GM23338 (cell line): ENCODE results near the gene BBOX1. TPM values are rescaled to one million over a fixed set of nuclear protein-coding genes. Genes with fewer than 3 reads are reported as not detected.

Experiments
- ATAC-seq: fragments of 200-7000 bp; cut with Tn5 transposase; 3 replicates; pipeline ENCODE4 v1.9.1; 2020
- DNase-seq: peaks from one replicate; pipeline ENCODE4 v3.0.0-alpha.2; 2015; ENCODE audit warnings: low spot score
- H2AFZ ChIP-seq: fragments of 200-600 bp; sonication (generic); 2 replicates; pipeline ENCODE4 v1.8.0; 2016; ENCODE audit warnings: antibody characterized with exemption, mild to moderate bottlenecking, moderate library complexity
- H3F3A ChIP-seq: fragments of 200-600 bp; sonication (generic); replicated peaks from 2 replicates; pipeline ENCODE4 v1.8.0; 2017; ENCODE audit warnings: antibody characterized with exemption, mixed run types, low read depth
- H3K27ac ChIP-seq: fragments of 200-600 bp; sonication (generic); 2 replicates; pipeline ENCODE4 v1.6.1; 2016; ENCODE audit warnings: low read depth
- H3K27me3 ChIP-seq: fragments of 200-600 bp; sonication (generic); 2 replicates; pipeline ENCODE4 v1.8.0; 2016; ENCODE audit warnings: mild to moderate bottlenecking, mixed run types, moderate library complexity; ENCODE audit not compliant: insufficient read depth
- H3K36me3 ChIP-seq: fragments of 200-600 bp; sonication (generic); 2 replicates; pipeline ENCODE4 v1.8.0; 2016; ENCODE audit warnings: mild to moderate bottlenecking; ENCODE audit not compliant: insufficient read depth
- H3K4me1 ChIP-seq: fragments of 200-600 bp; sonication (generic); 2 replicates; pipeline ENCODE4 v1.8.0; 2016; ENCODE audit warnings: mild to moderate bottlenecking, moderate library complexity; ENCODE audit not compliant: insufficient read depth
- H3K4me2 ChIP-seq: fragments of 200-600 bp; sonication (generic); 2 replicates; pipeline ENCODE4 v1.7.1; 2017; ENCODE audit warnings: mixed run types
- H3K4me3 ChIP-seq: fragments of 200-600 bp; sonication (generic); 2 replicates; pipeline ENCODE4 v1.6.1; 2016; ENCODE audit warnings: mixed run types
- H3K79me2 ChIP-seq: fragments of 200-600 bp; sonication (generic); replicated peaks from 2 replicates; pipeline ENCODE4 v1.8.0; 2017; ENCODE audit warnings: mild to moderate bottlenecking; ENCODE audit not compliant: insufficient read depth
- H3K9me2 ChIP-seq: fragments of 200-600 bp; sonication (generic); 2 replicates; pipeline ENCODE4 v1.8.0; 2017; ENCODE audit not compliant: insufficient read depth
- H4K20me1 ChIP-seq: fragments of 200-600 bp; sonication (generic); replicated peaks from 2 replicates; pipeline ENCODE4 v1.8.0; 2017; ENCODE audit warnings: mild to moderate bottlenecking; ENCODE audit not compliant: insufficient read depth
- H3K27ac Mint-ChIP-seq: 2 replicates; pipeline ENCODE4 v1.8.0; 2020; ENCODE audit warnings: inconsistent platforms, mild to moderate bottlenecking, moderate library complexity, mixed read lengths
- H3K27me3 Mint-ChIP-seq: 3 replicates; pipeline ENCODE4 v1.8.0; 2022; ENCODE audit warnings: low read depth, mild to moderate bottlenecking, moderate library complexity, mixed read lengths, inconsistent platforms; ENCODE audit not compliant: insufficient read depth, poor library complexity
- H3K36me3 Mint-ChIP-seq: 3 replicates; pipeline ENCODE4 v1.8.0; 2021; ENCODE audit warnings: low read depth, mild to moderate bottlenecking, inconsistent platforms, moderate library complexity, mixed read lengths
- H3K4me1 Mint-ChIP-seq: 3 replicates; pipeline ENCODE4 v1.8.0; 2020; ENCODE audit warnings: mild to moderate bottlenecking, inconsistent platforms, mixed read lengths
- H3K4me3 Mint-ChIP-seq: 3 replicates; pipeline ENCODE4 v1.8.0; 2021; ENCODE audit warnings: moderate library complexity, mild to moderate bottlenecking, inconsistent platforms, mixed read lengths
- H3K9me3 Mint-ChIP-seq: 3 replicates; pipeline ENCODE4 v1.8.0; 2020; ENCODE audit warnings: moderate library complexity, mild to moderate bottlenecking, inconsistent platforms, mixed read lengths
- CREB1 ChIP-seq: fragments of 250-450 bp; sonication (Bioruptor Pico); IDR thresholded peaks from 2 replicates; pipeline ENCODE4 v1.5.0; 2020; ENCODE audit warnings: low read depth, mild to moderate bottlenecking, moderate library complexity
- CTCF ChIP-seq, 2 experiments: fragments of 200-600 bp in 1 of 2; sonication (generic) in 1 of 2; conservative IDR thresholded peaks; 2 replicates each; pipeline versions ENCODE4 v1.5.1 to v1.6.1; 2016 to 2017; ENCODE audit warnings: antibody characterized with exemption in 2 of 2, low read depth in 2 of 2, mild to moderate bottlenecking in 2 of 2, moderate library complexity in 1 of 2
- ETS1 ChIP-seq: IDR thresholded peaks from 2 replicates; pipeline ENCODE4 v1.6.1; 2016; ENCODE audit warnings: antibody characterized with exemption
- EZH2 ChIP-seq: fragments of 200-600 bp; sonication (generic); IDR thresholded peaks from one replicate; pipeline ENCODE4 v1.8.0; 2017; ENCODE audit warnings: antibody characterized with exemption, mild to moderate bottlenecking, low read depth; ENCODE audit not compliant: unreplicated experiment
- EZH2phosphoT487 ChIP-seq: fragments of 200-600 bp; sonication (generic); IDR thresholded peaks from one replicate; pipeline ENCODE4 v1.8.1; 2018; ENCODE audit warnings: antibody characterized with exemption; ENCODE audit not compliant: unreplicated experiment
- JUNB ChIP-seq: IDR thresholded peaks from one replicate; pipeline ENCODE4 v1.6.1; 2016; ENCODE audit warnings: antibody characterized with exemption; ENCODE audit not compliant: unreplicated experiment
- NANOG ChIP-seq: IDR thresholded peaks from 2 replicates; pipeline ENCODE4 v1.6.1; 2016; ENCODE audit warnings: antibody characterized with exemption, borderline replicate concordance
- POLR2AphosphoS5 ChIP-seq: IDR thresholded peaks from 2 replicates; pipeline ENCODE4 v1.6.1; 2016; ENCODE audit warnings: antibody characterized with exemption, low read depth
- REST ChIP-seq: IDR thresholded peaks from one replicate; pipeline ENCODE4 v1.6.1; 2018; ENCODE audit warnings: antibody characterized with exemption; ENCODE audit not compliant: unreplicated experiment
- STAT1 ChIP-seq: IDR thresholded peaks from one replicate; pipeline ENCODE4 v1.6.1; 2016; ENCODE audit warnings: antibody characterized with exemption; ENCODE audit not compliant: unreplicated experiment
- ZNF114 ChIP-seq: fragments of 250-450 bp; sonication (Bioruptor Pico); IDR thresholded peaks from 2 replicates; pipeline ENCODE4 v1.5.0; 2020; ENCODE audit warnings: mild to moderate bottlenecking, moderate library complexity
- ZNF331 ChIP-seq: fragments of 250-450 bp; sonication (Bioruptor Pico); IDR thresholded peaks from 2 replicates; pipeline ENCODE4 v1.5.0; 2020; ENCODE audit warnings: low read depth, mild to moderate bottlenecking, moderate library complexity
- ZNF462 ChIP-seq: fragments of 250-450 bp; sonication (Bioruptor Pico); IDR thresholded peaks from 2 replicates; pipeline ENCODE4 v1.5.0; 2020; ENCODE audit warnings: mild to moderate bottlenecking, moderate library complexity
- polyA plus RNA-seq: library from polyadenylated mRNA; unstranded; fragments of >200 nt; fragmentation: Nextera tagmentation; extraction: Ambion mirVana; gene quantifications from 2 replicates; pipeline ENCODE4 v1.2.1, GENCODE V29; 2016
- total RNA-seq: library from RNA; depleted of rRNA; stranded (reverse); fragments of >200 nt; shearing (Covaris generic); gene quantifications from 2 replicates; pipeline ENCODE4 v1.2.3, GENCODE V29; 2014

BBOX1 gene
- total and polyA plus RNA-seq, 2 experiments from 2014 or later: not detected

GRCh38 chr11:27130806-27131205, 90.2 kb downstream of the BBOX1 start:
- no peak overlapping the region for H3K4me3 ChIP-seq
- H4K20me1 ChIP-seq: no peaks in the 10 kb centered on the region
- H2AFZ ChIP-seq: no peak overlapping the region
- H3F3A ChIP-seq: no peaks in the 10 kb centered on the region
- H3K4me3 Mint-ChIP-seq: no peak overlapping the region
- no peaks in the 10 kb centered on the region for H3K4me1 ChIP-seq
- no peaks in the 10 kb centered on the region for H3K27me3 Mint-ChIP-seq
- H3K27ac ChIP-seq: no peak overlapping the region
- no peak for ATAC-seq
- H3K4me1 Mint-ChIP-seq: no peaks in the 10 kb centered on the region
- no peak for DNase-seq
- peaks cover 15% of the 10 kb centered on the region for H3K9me3 Mint-ChIP-seq
- H3K36me3 ChIP-seq: no peaks in the 10 kb centered on the region
- H3K27me3 ChIP-seq: no peaks in the 10 kb centered on the region
- no peak overlapping the region for H3K27ac Mint-ChIP-seq
- peaks cover 9% of the 10 kb centered on the region; the same call in 2 of the 3 replicates for H3K36me3 Mint-ChIP-seq
- no peak for TF ChIP-seq EZH2
- TF ChIP-seq JUNB: no peak
- no peak for TF ChIP-seq REST
- no peak for TF ChIP-seq ZNF462 (CRISPR knock-in tag)
- no peak for TF ChIP-seq CTCF (conservative IDR thresholded peaks at IDR 0.05; ENCODE audit: low read depth in 2 of 2)
- no peak for TF ChIP-seq CREB1 (CRISPR knock-in tag)
- TF ChIP-seq POLR2AphosphoS5: no peak
- TF ChIP-seq ETS1: no peak
- TF ChIP-seq EZH2phosphoT487: no peak
- no peak for TF ChIP-seq ZNF114 (CRISPR knock-in tag)
- no peak for TF ChIP-seq ZNF331 (CRISPR knock-in tag)
- TF ChIP-seq NANOG: no peak
- no peak for TF ChIP-seq STAT1
- no peak overlapping the region for H3K4me2 ChIP-seq
- H3K9me2 ChIP-seq: peaks cover 18% of the 10 kb centered on the region
- H3K79me2 ChIP-seq: no peaks in the 10 kb centered on the region
